ENCODE results near the gene DIP2C.
A peak's percentile ranks its signal among the peaks of the same experiment; 100 is the strongest.
"Not testable (repeated sequence)": the region's sequence is repeated elsewhere in the genome, so short reads cannot be mapped to it uniquely, and the experiment has no call there.

The DIP2C gene

DNA sequence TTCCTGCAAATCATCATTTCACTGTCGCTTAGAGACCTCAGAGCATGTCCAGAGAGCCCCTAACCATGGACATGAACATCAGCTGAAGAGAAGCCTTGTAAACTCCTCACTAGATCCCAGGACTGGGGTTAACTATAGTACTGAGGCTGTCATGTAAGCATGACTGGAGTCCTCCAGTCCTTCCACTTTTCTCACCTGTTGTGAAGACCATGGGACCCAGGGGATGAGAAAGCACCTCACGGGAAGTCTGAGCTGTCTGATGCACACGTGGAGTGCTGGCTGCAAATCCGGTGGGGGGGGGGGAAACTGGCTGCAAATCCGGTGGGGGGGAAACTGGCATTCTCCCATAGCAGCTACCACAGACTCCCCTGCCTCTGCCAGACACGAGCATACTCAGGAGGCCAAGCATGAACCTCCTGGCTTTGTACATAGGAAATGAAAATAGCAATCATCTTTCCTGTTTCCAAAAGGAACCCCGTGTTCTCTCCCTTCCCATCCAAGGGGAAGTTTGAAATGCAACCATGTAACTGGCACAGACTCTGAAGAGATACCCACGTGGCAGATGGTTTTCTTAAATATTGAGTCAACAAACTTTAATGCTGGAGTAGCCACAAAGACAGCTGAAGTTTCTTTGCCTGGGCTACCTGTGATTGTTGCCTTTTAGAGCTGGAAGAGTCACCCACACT is 292.8 kb downstream of the DIP2C start:
- Histone ChIP-seq H3K9me3 (ENCODE audit: insufficient read depth, low read depth, low read length) (no peaks in the 10 kb centered on the region), H4K8ac (ENCODE audit: low read depth, low read length) (no peak overlapping the region), H3K14ac (ENCODE audit: low read length) (peak overlapping the region; percentile 9), H3K79me1 (ENCODE audit: low read length) (peaks cover 26% of the 10 kb centered on the region), H3K4ac (ENCODE audit: low read depth, low read length) (no peak overlapping the region), H3K79me2 (ENCODE audit: control insufficient read depth, insufficient read depth, low read length, poor library complexity) (peaks cover 2% of the 10 kb centered on the region), H2BK5ac (ENCODE audit: low read depth, low read length, poor library complexity) (peak overlapping the region; percentile 15), H3K23ac (ENCODE audit: low read length) (no peak overlapping the region), H2BK120ac (ENCODE audit: insufficient read depth, low read length, poor library complexity) (peak overlapping the region; percentile 13), H2BK12ac (ENCODE audit: low read length) (peak overlapping the region; percentile 46), H2AFZ (ENCODE audit: insufficient read depth, low read length, poor library complexity) (no peak overlapping the region), H3K4me2 (ENCODE audit: low read length) (no peak overlapping the region), H4K91ac (ENCODE audit: low read depth, low read length) (peak overlapping the region; percentile 88), H3K18ac (ENCODE audit: low read length) (no peak overlapping the region), H2AK5ac (ENCODE audit: low read length) (no peak overlapping the region), H3K36me3 (ENCODE audit: control insufficient read depth in 1 of 2, insufficient read depth in 2 of 2, low read length in 2 of 2) (peaks cover 0 to 2% of the 10 kb centered on the region in 2 experiments), H3K4me1 (ENCODE audit: control insufficient read depth in 1 of 2, insufficient read depth in 2 of 2, low read length in 2 of 2) (peaks cover 20 to 26% of the 10 kb centered on the region in 2 experiments), H3K27me3 (ENCODE audit: insufficient read depth, low read length) (no peaks in the 10 kb centered on the region), H3K9ac (ENCODE audit: low read length) (no peak overlapping the region), H3K27ac (ENCODE audit: low read depth, low read length) (peak overlapping the region; percentile 91), H4K12ac (ENCODE audit: low read depth, low read length) (no peak overlapping the region), H3K4me3 (ENCODE audit: low read depth, low read length) (no peak overlapping the region)
- no CpG with 5 or more reads among the region's 8 CpGs for WGBS (ENCODE audit: extremely low coverage, insufficient coverage, insufficient read length)
- DNase-seq: no peak

- Histone ChIP-seq H2AFZ (ENCODE audit: insufficient read depth, low read length, poor library complexity) (no peak overlapping the region), H4K91ac (ENCODE audit: low read depth, low read length) (peak overlapping the region; percentile 80), H3K79me2 (ENCODE audit: control insufficient read depth, insufficient read depth, low read length, poor library complexity) (peaks cover 2% of the 10 kb centered on the region), H3K18ac (ENCODE audit: low read length) (peak overlapping the region; percentile 91), H4K8ac (ENCODE audit: low read depth, low read length) (peak overlapping the region; percentile 43), H3K27me3 (ENCODE audit: insufficient read depth, low read length) (no peaks in the 10 kb centered on the region), H3K27ac (ENCODE audit: low read depth, low read length) (no peak overlapping the region), H3K79me1 (ENCODE audit: low read length) (peaks cover 26% of the 10 kb centered on the region), H3K4ac (ENCODE audit: low read depth, low read length) (no peak overlapping the region), H2BK120ac (ENCODE audit: insufficient read depth, low read length, poor library complexity) (peak overlapping the region; percentile 81), H3K9ac (ENCODE audit: low read length) (no peak overlapping the region), H3K36me3 (ENCODE audit: control insufficient read depth in 1 of 2, insufficient read depth in 2 of 2, low read length in 2 of 2) (peaks cover 0 to 2% of the 10 kb centered on the region in 2 experiments), H3K4me1 (ENCODE audit: control insufficient read depth in 1 of 2, insufficient read depth in 2 of 2, low read length in 2 of 2) (peaks cover 20 to 26% of the 10 kb centered on the region in 2 experiments), H3K23ac (ENCODE audit: low read length) (no peak overlapping the region), H4K12ac (ENCODE audit: low read depth, low read length) (no peak overlapping the region), H3K9me3 (ENCODE audit: insufficient read depth, low read depth, low read length) (no peaks in the 10 kb centered on the region), H2BK12ac (ENCODE audit: low read length) (peak overlapping the region; percentile 90), H3K14ac (ENCODE audit: low read length) (peak overlapping the region; percentile 43), H2BK5ac (ENCODE audit: low read depth, low read length, poor library complexity) (no peak overlapping the region), H3K4me3 (ENCODE audit: low read depth, low read length) (no peak overlapping the region), H2AK5ac (ENCODE audit: low read length) (no peak overlapping the region), H3K4me2 (ENCODE audit: low read length) (no peak overlapping the region)
- DNase-seq: no peak
- no CpG with 5 or more reads among the region's 5 CpGs for WGBS (ENCODE audit: extremely low coverage, insufficient coverage, insufficient read length)
Observed at GRCh38 chr10:396107-396506, 293.4 kb downstream of the DIP2C start.

- H3K9me3 ChIP-seq (ENCODE audit: insufficient read depth, low read depth, low read length): no peaks in the 10 kb centered on the region
- H3K4me3 ChIP-seq (ENCODE audit: low read depth, low read length): no peak overlapping the region
- H3K36me3 ChIP-seq (ENCODE audit: control insufficient read depth in 1 of 2, insufficient read depth in 2 of 2, low read length in 2 of 2): peaks cover 0 to 2% of the 10 kb centered on the region in 2 experiments
- peaks cover 28% of the 10 kb centered on the region for H3K79me1 ChIP-seq (ENCODE audit: low read length)
- no peak overlapping the region for H3K4me2 ChIP-seq (ENCODE audit: low read length)
- WGBS (ENCODE audit: extremely low coverage, insufficient coverage, insufficient read length): no CpG with 5 or more reads among the region's 7 CpGs
- H2BK12ac ChIP-seq (ENCODE audit: low read length): peak overlapping the region; percentile 90
- H3K79me2 ChIP-seq (ENCODE audit: control insufficient read depth, insufficient read depth, low read length, poor library complexity): peaks cover 2% of the 10 kb centered on the region
- peak overlapping the region; percentile 81 for H2BK120ac ChIP-seq (ENCODE audit: insufficient read depth, low read length, poor library complexity)
- peak overlapping the region; percentile 13 for H4K12ac ChIP-seq (ENCODE audit: low read depth, low read length)
- H3K4ac ChIP-seq (ENCODE audit: low read depth, low read length): no peak overlapping the region
- peak overlapping the region; percentile 80 for H4K91ac ChIP-seq (ENCODE audit: low read depth, low read length)
- no peaks in the 10 kb centered on the region for H3K27me3 ChIP-seq (ENCODE audit: insufficient read depth, low read length)
- peaks cover 20 to 26% of the 10 kb centered on the region in 2 experiments for H3K4me1 ChIP-seq (ENCODE audit: control insufficient read depth in 1 of 2, insufficient read depth in 2 of 2, low read length in 2 of 2)
- H3K14ac ChIP-seq (ENCODE audit: low read length): peak overlapping the region; percentile 43
- peak overlapping the region; percentile 91 for H3K18ac ChIP-seq (ENCODE audit: low read length)
- H2BK5ac ChIP-seq (ENCODE audit: low read depth, low read length, poor library complexity): peak overlapping the region; percentile 29
- no peak for DNase-seq
- H4K8ac ChIP-seq (ENCODE audit: low read depth, low read length): peak overlapping the region; percentile 43
- no peak overlapping the region for H3K23ac ChIP-seq (ENCODE audit: low read length)
- peak overlapping the region; percentile 90 for H2AK5ac ChIP-seq (ENCODE audit: low read length)
- no peak overlapping the region for H3K9ac ChIP-seq (ENCODE audit: low read length)
- no peak overlapping the region for H2AFZ ChIP-seq (ENCODE audit: insufficient read depth, low read length, poor library complexity)
- no peak overlapping the region for H3K27ac ChIP-seq (ENCODE audit: low read depth, low read length)
Observed at GRCh38 chr10:395665-396064, 293.8 kb downstream of the DIP2C start.

- not testable (repeated sequence) for H3K9ac ChIP-seq (ENCODE audit: low read length); DNase-seq; H3K27me3 ChIP-seq (ENCODE audit: insufficient read depth, low read length); H4K8ac ChIP-seq (ENCODE audit: low read depth, low read length); H3K27ac ChIP-seq (ENCODE audit: low read depth, low read length); H3K79me2 ChIP-seq (ENCODE audit: control insufficient read depth, insufficient read depth, low read length, poor library complexity); H3K4me2 ChIP-seq (ENCODE audit: low read length); H2AFZ ChIP-seq (ENCODE audit: insufficient read depth, low read length, poor library complexity); H4K12ac ChIP-seq (ENCODE audit: low read depth, low read length); H3K4ac ChIP-seq (ENCODE audit: low read depth, low read length); H3K23ac ChIP-seq (ENCODE audit: low read length); H2BK120ac ChIP-seq (ENCODE audit: insufficient read depth, low read length, poor library complexity); H2BK5ac ChIP-seq (ENCODE audit: low read depth, low read length, poor library complexity); H3K36me3 ChIP-seq (ENCODE audit: control insufficient read depth in 1 of 2, insufficient read depth in 2 of 2, low read length in 2 of 2); H3K4me3 ChIP-seq (ENCODE audit: low read depth, low read length); H3K9me3 ChIP-seq (ENCODE audit: insufficient read depth, low read depth, low read length)
- H3K4me1 ChIP-seq (ENCODE audit: control insufficient read depth in 1 of 2, insufficient read depth in 2 of 2, low read length in 2 of 2): peaks cover 20 to 26% of the 10 kb centered on the region in 2 experiments
- H3K14ac ChIP-seq (ENCODE audit: low read length): peak overlapping the region; percentile 29
- peaks cover 28% of the 10 kb centered on the region for H3K79me1 ChIP-seq (ENCODE audit: low read length)
- peak overlapping the region; percentile 15 for H2BK12ac ChIP-seq (ENCODE audit: low read length)
- H4K91ac ChIP-seq (ENCODE audit: low read depth, low read length): peak overlapping the region; percentile 27
- peak overlapping the region; percentile 50 for H2AK5ac ChIP-seq (ENCODE audit: low read length)
- H3K18ac ChIP-seq (ENCODE audit: low read length): peak overlapping the region; percentile 17
- WGBS (ENCODE audit: extremely low coverage, insufficient coverage, insufficient read length): no CpG with 5 or more reads among the region's 21 CpGs
Observed at GRCh38 chr10:394439-395101, 294.9 kb downstream of the DIP2C start.

Measured in trophoblast cell (in vitro differentiated cells and primary cell).